Measurements from ENCODE around the gene KLK5. TPM values are rescaled to one million over a fixed set of nuclear protein-coding genes. Genes with fewer than 3 reads are reported as not detected.
"Not testable (repeated sequence)": the region's sequence is repeated elsewhere in the genome, so short reads cannot be mapped to it uniquely, and the experiment has no call there.

The KLK5 gene
- polyA plus RNA-seq, 2 of the 4 experiments (the other 2 are of a cell fraction): not detected

DNA sequence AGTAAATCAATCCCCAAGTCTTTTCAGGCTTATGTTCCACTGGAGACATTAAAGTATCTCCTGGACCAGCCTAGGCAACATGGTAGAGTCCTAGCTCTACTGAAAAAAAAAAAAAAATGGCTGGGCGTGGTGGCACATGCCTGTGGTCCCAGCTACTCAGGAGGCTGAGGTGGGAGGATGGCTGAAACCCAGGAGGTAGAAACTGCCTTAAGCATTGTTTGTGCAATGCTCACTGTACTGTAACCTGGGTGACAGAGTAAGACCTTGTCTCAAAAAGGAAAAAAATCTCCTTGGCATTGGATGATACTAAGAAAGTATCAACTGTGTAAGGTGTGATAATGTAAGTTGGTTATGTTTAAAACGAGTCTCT lies 39.8 kb upstream of the KLK5 start:
- ChIA-PET CTCF (interaction anchor here (0.6 to 1.2 kb wide), 4 partner anchors 28 to 835 kb away, joined by 3 read pairs; no protein-coding TSS in a partner anchor), POLR2A (no interaction called here)
- no peak for ATAC-seq
- no peak for TF ChIP-seq MAFK (IDR thresholded peaks at IDR 0.05; ENCODE audit: partially characterized antibody)
- TF ChIP-seq ZNF302 (CRISPR knock-in tag; IDR thresholded peaks at IDR 0.05): no peak
- no peak for TF ChIP-seq HOXB5 (CRISPR knock-in tag; IDR thresholded peaks at IDR 0.05)
- no peak for TF ChIP-seq TP53 (CRISPR knock-in tag; IDR thresholded peaks at IDR 0.05)
- no peak for TF ChIP-seq CEBPB (IDR thresholded peaks at IDR 0.05)
- no peak for TF ChIP-seq EHMT2 (IDR thresholded peaks at IDR 0.05; ENCODE audit: low read depth)
- TF ChIP-seq, protein P1, sequence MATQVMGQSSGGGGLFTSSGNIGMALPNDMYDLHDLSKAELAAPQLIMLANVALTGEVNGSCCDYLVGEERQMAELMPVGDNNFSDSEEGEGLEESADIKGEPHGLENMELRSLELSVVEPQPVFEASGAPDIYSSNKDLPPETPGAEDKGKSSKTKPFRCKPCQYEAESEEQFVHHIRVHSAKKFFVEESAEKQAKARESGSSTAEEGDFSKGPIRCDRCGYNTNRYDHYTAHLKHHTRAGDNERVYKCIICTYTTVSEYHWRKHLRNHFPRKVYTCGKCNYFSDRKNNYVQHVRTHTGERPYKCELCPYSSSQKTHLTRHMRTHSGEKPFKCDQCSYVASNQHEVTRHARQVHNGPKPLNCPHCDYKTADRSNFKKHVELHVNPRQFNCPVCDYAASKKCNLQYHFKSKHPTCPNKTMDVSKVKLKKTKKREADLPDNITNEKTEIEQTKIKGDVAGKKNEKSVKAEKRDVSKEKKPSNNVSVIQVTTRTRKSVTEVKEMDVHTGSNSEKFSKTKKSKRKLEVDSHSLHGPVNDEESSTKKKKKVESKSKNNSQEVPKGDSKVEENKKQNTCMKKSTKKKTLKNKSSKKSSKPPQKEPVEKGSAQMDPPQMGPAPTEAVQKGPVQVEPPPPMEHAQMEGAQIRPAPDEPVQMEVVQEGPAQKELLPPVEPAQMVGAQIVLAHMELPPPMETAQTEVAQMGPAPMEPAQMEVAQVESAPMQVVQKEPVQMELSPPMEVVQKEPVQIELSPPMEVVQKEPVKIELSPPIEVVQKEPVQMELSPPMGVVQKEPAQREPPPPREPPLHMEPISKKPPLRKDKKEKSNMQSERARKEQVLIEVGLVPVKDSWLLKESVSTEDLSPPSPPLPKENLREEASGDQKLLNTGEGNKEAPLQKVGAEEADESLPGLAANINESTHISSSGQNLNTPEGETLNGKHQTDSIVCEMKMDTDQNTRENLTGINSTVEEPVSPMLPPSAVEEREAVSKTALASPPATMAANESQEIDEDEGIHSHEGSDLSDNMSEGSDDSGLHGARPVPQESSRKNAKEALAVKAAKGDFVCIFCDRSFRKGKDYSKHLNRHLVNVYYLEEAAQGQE (IDR thresholded peaks at IDR 0.05): no peak
- TF ChIP-seq ZSCAN20 (CRISPR knock-in tag; IDR thresholded peaks at IDR 0.05): no peak
- TF ChIP-seq SMC3 (IDR thresholded peaks at IDR 0.05): no peak
- TF ChIP-seq ESRRA (IDR thresholded peaks at IDR 0.05; ENCODE audit: borderline replicate concordance, low read length): no peak
- TF ChIP-seq, protein P2, sequence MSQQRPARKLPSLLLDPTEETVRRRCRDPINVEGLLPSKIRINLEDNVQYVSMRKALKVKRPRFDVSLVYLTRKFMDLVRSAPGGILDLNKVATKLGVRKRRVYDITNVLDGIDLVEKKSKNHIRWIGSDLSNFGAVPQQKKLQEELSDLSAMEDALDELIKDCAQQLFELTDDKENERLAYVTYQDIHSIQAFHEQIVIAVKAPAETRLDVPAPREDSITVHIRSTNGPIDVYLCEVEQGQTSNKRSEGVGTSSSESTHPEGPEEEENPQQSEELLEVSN (IDR thresholded peaks at IDR 0.05; ENCODE audit: borderline replicate concordance, low read depth): no peak
- TF ChIP-seq NR3C1 (IDR thresholded peaks at IDR 0.05): no peak
- no peak for TF ChIP-seq ZFP36 (IDR thresholded peaks at IDR 0.05; ENCODE audit: borderline replicate concordance, partially characterized antibody)
- no peak for TF ChIP-seq HOXB13 (CRISPR knock-in tag; IDR thresholded peaks at IDR 0.05; ENCODE audit: low read depth)
- no peak for TF ChIP-seq JUNB (IDR thresholded peaks at IDR 0.05)
- TF ChIP-seq BHLHE40 (IDR thresholded peaks at IDR 0.05; ENCODE audit: low read depth, low read length): no peak
- no peak for TF ChIP-seq RARB (CRISPR knock-in tag; IDR thresholded peaks at IDR 0.05)
- no peaks in the 10 kb centered on the region for H3K4me1 ChIP-seq
- no peak overlapping the region for H3K4me3 ChIP-seq
- FAIRE-seq: no peak
- DNase-seq (ENCODE audit: low read depth in 1 of 2, low spot score in 1 of 2): no peak
- peaks cover 5% of the 10 kb centered on the region; the same call in 2 of the 3 replicates for H3K9me3 ChIP-seq
- H3K27ac ChIP-seq: no peak overlapping the region
- no peak overlapping the region for H3K4me2 ChIP-seq
- 22% methylated on average over 2 of the region's 2 CpGs for WGBS (ENCODE audit: missing lambda C conversion rate)

DNA sequence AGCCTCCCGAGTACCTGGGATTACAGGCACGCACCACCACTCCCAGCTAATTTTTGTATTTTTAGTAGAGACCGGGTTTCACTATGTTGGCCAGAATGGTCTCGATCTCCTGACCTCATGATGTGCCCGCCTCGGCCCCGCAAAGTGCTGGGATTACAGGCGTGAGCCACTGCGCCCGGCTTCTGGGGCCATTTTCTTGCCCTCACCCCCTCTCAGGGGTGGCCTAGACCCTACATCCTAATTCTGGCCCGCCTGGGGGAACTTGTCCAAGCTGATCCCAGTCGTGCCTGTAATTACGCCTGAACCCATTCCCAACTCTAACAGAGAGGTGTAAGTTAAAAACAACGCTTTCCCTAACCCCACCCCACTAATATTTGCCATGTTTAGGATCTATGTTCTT lies 31.6 kb upstream of the KLK5 start:
- POLR2A ChIA-PET; DNase-seq (ENCODE audit: low read depth in 1 of 2, low spot score in 1 of 2); H3K27ac ChIP-seq; CTCF ChIA-PET; H3K4me2 ChIP-seq; ATAC-seq; H3K4me3 ChIP-seq; FAIRE-seq; H3K9me3 ChIP-seq; H3K4me1 ChIP-seq: not testable (repeated sequence)
- 72% methylated on average over 14 of the region's 14 CpGs for WGBS (ENCODE audit: missing lambda C conversion rate)

DNA sequence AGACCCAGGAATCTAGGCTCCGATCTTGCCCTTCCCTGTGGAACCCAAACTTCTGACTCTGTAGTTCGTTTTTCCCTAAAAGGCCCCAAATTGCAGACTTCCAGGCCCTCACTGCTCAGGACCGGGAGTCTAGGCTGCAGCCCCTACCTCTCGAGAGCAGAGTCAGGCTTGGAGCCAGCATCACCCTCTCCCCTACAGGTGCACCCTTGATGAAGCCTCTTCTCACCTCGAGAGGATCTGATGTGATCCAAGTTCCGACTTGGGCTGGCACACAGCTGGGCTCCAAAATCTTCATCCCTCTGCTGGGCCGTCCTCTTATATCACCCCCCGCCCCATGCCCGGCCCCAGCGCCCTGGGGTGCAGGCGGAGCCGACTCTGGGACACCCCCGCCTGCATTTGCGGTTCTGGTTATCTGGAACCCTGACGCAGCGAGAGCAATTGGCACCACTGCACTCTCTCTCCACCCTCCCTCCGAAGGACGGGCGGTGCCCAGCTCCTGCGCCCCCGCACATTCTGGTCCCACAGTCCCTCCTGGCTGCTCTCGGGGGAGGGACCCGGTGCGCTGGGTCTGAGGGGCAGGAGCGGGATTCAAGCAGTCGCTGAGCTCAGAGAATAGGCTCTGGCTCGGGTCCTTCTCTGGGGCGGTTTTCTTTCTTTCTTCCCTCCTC lies 30.9 kb upstream of the KLK5 start, which contains the start of gene KLK7:
TSS of gene KLK7 (minus strand) at position 293 of the 668 bp plus-strand sequence. CDS start 1,518 bp downstream, outside the sequence.
- no peak for ATAC-seq
- no peak for FAIRE-seq
- no peak within 1 kb of the TSS for H3K27ac ChIP-seq
- 28% methylated on average over 25 of the region's 28 CpGs for WGBS (ENCODE audit: missing lambda C conversion rate)
- CTCF ChIA-PET: no interaction called here
- peak within 1 kb of the TSS; percentile 19; the same call in 2 of the 3 replicates for H3K4me2 ChIP-seq
- POLR2A ChIA-PET: no interaction called here
- H3K9me3 ChIP-seq: no peaks in the 10 kb centered on the region
- no peak within 1 kb of the TSS for H3K4me3 ChIP-seq
- TF ChIP-seq, protein P3, sequence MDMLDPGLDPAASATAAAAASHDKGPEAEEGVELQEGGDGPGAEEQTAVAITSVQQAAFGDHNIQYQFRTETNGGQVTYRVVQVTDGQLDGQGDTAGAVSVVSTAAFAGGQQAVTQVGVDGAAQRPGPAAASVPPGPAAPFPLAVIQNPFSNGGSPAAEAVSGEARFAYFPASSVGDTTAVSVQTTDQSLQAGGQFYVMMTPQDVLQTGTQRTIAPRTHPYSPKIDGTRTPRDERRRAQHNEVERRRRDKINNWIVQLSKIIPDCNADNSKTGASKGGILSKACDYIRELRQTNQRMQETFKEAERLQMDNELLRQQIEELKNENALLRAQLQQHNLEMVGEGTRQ (IDR thresholded peaks at IDR 0.05): no peak
- TF ChIP-seq, protein P4, sequence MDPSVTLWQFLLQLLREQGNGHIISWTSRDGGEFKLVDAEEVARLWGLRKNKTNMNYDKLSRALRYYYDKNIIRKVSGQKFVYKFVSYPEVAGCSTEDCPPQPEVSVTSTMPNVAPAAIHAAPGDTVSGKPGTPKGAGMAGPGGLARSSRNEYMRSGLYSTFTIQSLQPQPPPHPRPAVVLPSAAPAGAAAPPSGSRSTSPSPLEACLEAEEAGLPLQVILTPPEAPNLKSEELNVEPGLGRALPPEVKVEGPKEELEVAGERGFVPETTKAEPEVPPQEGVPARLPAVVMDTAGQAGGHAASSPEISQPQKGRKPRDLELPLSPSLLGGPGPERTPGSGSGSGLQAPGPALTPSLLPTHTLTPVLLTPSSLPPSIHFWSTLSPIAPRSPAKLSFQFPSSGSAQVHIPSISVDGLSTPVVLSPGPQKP (IDR thresholded peaks at IDR 0.05; ENCODE audit: low read depth, low read length): no peak
- no peak for TF ChIP-seq RARB (CRISPR knock-in tag; IDR thresholded peaks at IDR 0.05)
- TF ChIP-seq PHF8 (IDR thresholded peaks at IDR 0.05; ENCODE audit: borderline replicate concordance, low read depth): no peak
- TF ChIP-seq HDAC2 (IDR thresholded peaks at IDR 0.05): no peak
- TF ChIP-seq, protein P5, sequence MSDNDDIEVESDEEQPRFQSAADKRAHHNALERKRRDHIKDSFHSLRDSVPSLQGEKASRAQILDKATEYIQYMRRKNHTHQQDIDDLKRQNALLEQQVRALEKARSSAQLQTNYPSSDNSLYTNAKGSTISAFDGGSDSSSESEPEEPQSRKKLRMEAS (IDR thresholded peaks at IDR 0.05): no peak
- no peak for TF ChIP-seq CHD4 (IDR thresholded peaks at IDR 0.05; ENCODE audit: borderline replicate concordance)
- TF ChIP-seq, protein P6, sequence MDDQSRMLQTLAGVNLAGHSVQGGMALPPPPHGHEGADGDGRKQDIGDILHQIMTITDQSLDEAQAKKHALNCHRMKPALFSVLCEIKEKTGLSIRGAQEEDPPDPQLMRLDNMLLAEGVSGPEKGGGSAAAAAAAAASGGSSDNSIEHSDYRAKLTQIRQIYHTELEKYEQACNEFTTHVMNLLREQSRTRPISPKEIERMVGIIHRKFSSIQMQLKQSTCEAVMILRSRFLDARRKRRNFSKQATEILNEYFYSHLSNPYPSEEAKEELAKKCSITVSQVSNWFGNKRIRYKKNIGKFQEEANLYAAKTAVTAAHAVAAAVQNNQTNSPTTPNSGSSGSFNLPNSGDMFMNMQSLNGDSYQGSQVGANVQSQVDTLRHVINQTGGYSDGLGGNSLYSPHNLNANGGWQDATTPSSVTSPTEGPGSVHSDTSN (IDR thresholded peaks at IDR 0.05): no peak
- H3K4me1 ChIP-seq: peaks cover 8% of the 10 kb centered on the region; the same call in 2 of the 3 replicates
- no peak for DNase-seq (ENCODE audit: low read depth in 1 of 2, low spot score in 1 of 2)
